ENCODE results near the gene ID4. TPM values are rescaled to one million over a fixed set of nuclear protein-coding genes. Genes with fewer than 3 reads are reported as not detected.

The ID4 gene
- total and polyA plus RNA-seq, 8 donors = 27.5 to 55.7 (median 41.9) TPM

- H3K9me3 ChIP-seq = no peaks in the 10 kb centered on the region
- TF ChIP-seq CTCF (IDR thresholded peaks at IDR 0.05) = no peak
- intact Hi-C loops (cut with DNase I) = no loop called here
- H3K27me3 ChIP-seq = no peaks in the 10 kb centered on the region
- no peaks in the 10 kb centered on the region for H3K36me3 ChIP-seq
- H3K4me1 ChIP-seq = no peaks in the 10 kb centered on the region
- H3K4me3 ChIP-seq = no peak overlapping the region
- DNase-seq = no peak
- no peak for ATAC-seq
- no peak overlapping the region for H3K27ac ChIP-seq
These were observed 18.4 kb upstream of the ID4 start for GRCh38 chr6:19818805-19819204.

GRCh38 chr6:19824058-19824807 lies 12.9 kb upstream of the ID4 start:
- H3K27ac ChIP-seq = no peak overlapping the region
- H3K4me3 ChIP-seq = no peak overlapping the region
- no peaks in the 10 kb centered on the region for H3K27me3 ChIP-seq
- no peak for TF ChIP-seq CTCF (IDR thresholded peaks at IDR 0.05)
- no peak for DNase-seq
- intact Hi-C loops (cut with DNase I) = no loop called here
- no peak for ATAC-seq
- no peaks in the 10 kb centered on the region for H3K36me3 ChIP-seq
- no peaks in the 10 kb centered on the region for H3K9me3 ChIP-seq
- H3K4me1 ChIP-seq = no peaks in the 10 kb centered on the region

GRCh38 chr6:19827247-19827646 lies 9.9 kb upstream of the ID4 start:
- no peaks in the 10 kb centered on the region for H3K4me1 ChIP-seq
- ATAC-seq = no peak
- no peaks in the 10 kb centered on the region for H3K27me3 ChIP-seq
- no peak for DNase-seq
- TF ChIP-seq CTCF (IDR thresholded peaks at IDR 0.05) = no peak
- no peaks in the 10 kb centered on the region for H3K36me3 ChIP-seq
- H3K27ac ChIP-seq = no peak overlapping the region
- no peak overlapping the region for H3K4me3 ChIP-seq
- intact Hi-C loops (cut with DNase I) = no loop called here
- no peaks in the 10 kb centered on the region for H3K9me3 ChIP-seq

- DNase-seq (no peak), ATAC-seq (no peak)
- Histone ChIP-seq H3K4me3 (no peak overlapping the region), H3K27ac (no peak overlapping the region), H3K36me3 (no peaks in the 10 kb centered on the region), H3K27me3 (peaks cover 0 to 5% of the 10 kb centered on the region in 2 donors), H3K9me3 (no peaks in the 10 kb centered on the region), H3K4me1 (no peaks in the 10 kb centered on the region)
- intact Hi-C loops (cut with DNase I) = no loop called here
- no peak for TF ChIP-seq CTCF (IDR thresholded peaks at IDR 0.05)
These were observed 9.3 kb upstream of the ID4 start for GRCh38 chr6:19827903-19828302.

GRCh38 chr6:19830171-19830570 lies 7.0 kb upstream of the ID4 start:
- H3K27ac ChIP-seq = no peak overlapping the region
- DNase-seq (no peak), ATAC-seq (no peak)
- H3K9me3 ChIP-seq = no peaks in the 10 kb centered on the region
- H3K27me3 ChIP-seq = peaks cover 0 to 23% of the 10 kb centered on the region in 2 donors
- TF ChIP-seq CTCF (IDR thresholded peaks at IDR 0.05) = no peak
- no peaks in the 10 kb centered on the region for H3K4me1 ChIP-seq
- no peak overlapping the region for H3K4me3 ChIP-seq
- intact Hi-C loops (cut with DNase I) = no loop called here
- no peaks in the 10 kb centered on the region for H3K36me3 ChIP-seq
